ENCODE measurements around the gene ARID5B. TPM values are rescaled to one million over a fixed set of nuclear protein-coding genes. Genes with fewer than 3 reads are reported as not detected.

The ARID5B gene
- total RNA-seq, 1 donor from 2014 or later = 76.8 TPM

GRCh38 chr10:61942604-61943461, 41.3 kb downstream of the ARID5B start:
- ChIA-PET CTCF (interaction anchor here (0.5 to 1.1 kb wide), 4 partner anchors 44 to 95 kb away, joined by 3 to 4 read pairs (median 4); no protein-coding TSS in a partner anchor), POLR2A (interaction anchor here (0.7 to 10.3 kb wide), 19 partner anchors 9 to 166 kb away, joined by 4 to 256 read pairs (median 7); partner anchors contain the start of gene ARID5B)
- peak overlapping the region; percentile 91 for H3K27ac Mint-ChIP-seq
- intact Hi-C loops (cut with micrococcal nuclease) = loop anchor here (1.0 to 5.0 kb wide), 5 partner anchors 40 to 164 kb away; no protein-coding TSS in a partner anchor
- H3K36me3 Mint-ChIP-seq (ENCODE audit: low read depth) = peaks cover 67% of the 10 kb centered on the region
- H3K4me3 Mint-ChIP-seq = peak overlapping the region; percentile 44
- ATAC-seq (ENCODE audit: low read depth) = no peak
- peaks cover 76% of the 10 kb centered on the region for H3K4me1 Mint-ChIP-seq
- no peak for TF ChIP-seq CTCF (IDR thresholded peaks at IDR 0.05)
- DNase-seq = no peak
- no peaks in the 10 kb centered on the region for H3K9me3 Mint-ChIP-seq
- H3K27me3 Mint-ChIP-seq = no peaks in the 10 kb centered on the region

- ATAC-seq (ENCODE audit: low read depth) (peak; percentile 65), DNase-seq (no peak)
- Mint-ChIP-seq H3K4me1 (peaks cover 66% of the 10 kb centered on the region), H3K27ac (peak overlapping the region; percentile 91), H3K36me3 (ENCODE audit: low read depth) (peaks cover 75% of the 10 kb centered on the region), H3K4me3 (peak overlapping the region; percentile 44), H3K9me3 (no peaks in the 10 kb centered on the region), H3K27me3 (no peaks in the 10 kb centered on the region)
- intact Hi-C loops (cut with micrococcal nuclease) = loop anchor here (1.0 to 5.0 kb wide), 6 partner anchors 21 to 163 kb away; no protein-coding TSS in a partner anchor
- TF ChIP-seq CTCF (IDR thresholded peaks at IDR 0.05) = no peak
- CTCF ChIA-PET = interaction anchor here (0.6 to 1.1 kb wide), 4 partner anchors 41 to 94 kb away, joined by 3 to 4 read pairs (median 3); no protein-coding TSS in a partner anchor
- POLR2A ChIA-PET = interaction anchor here (0.7 to 10.3 kb wide), 21 partner anchors 8 to 165 kb away, joined by 4 to 256 read pairs (median 7); partner anchors contain the start of gene ARID5B
These were observed 42.3 kb downstream of the ARID5B start for GRCh38 chr10:61943674-61944378.

GRCh38 chr10:61944410-61945147, 43.1 kb downstream of the ARID5B start:
- Mint-ChIP-seq H3K36me3 (ENCODE audit: low read depth) (peaks cover 76% of the 10 kb centered on the region), H3K27ac (peak overlapping the region; percentile 91), H3K27me3 (no peaks in the 10 kb centered on the region), H3K4me1 (peaks cover 59% of the 10 kb centered on the region), H3K9me3 (no peaks in the 10 kb centered on the region), H3K4me3 (peak overlapping the region; percentile 37)
- DNase-seq (no peak), ATAC-seq (ENCODE audit: low read depth) (no peak)
- no peak for TF ChIP-seq CTCF (IDR thresholded peaks at IDR 0.05)
- POLR2A ChIA-PET = interaction anchor here (0.6 to 10.3 kb wide), 17 partner anchors 11 to 135 kb away, joined by 3 to 256 read pairs (median 7); partner anchors contain the start of gene ARID5B
- intact Hi-C loops (cut with micrococcal nuclease) = loop anchor here (2.0 to 5.0 kb wide), 2 partner anchors 20 to 163 kb away; no protein-coding TSS in a partner anchor
- CTCF ChIA-PET = interaction anchor here (1.0 kb wide), 1 partner anchor 42 kb away, joined by 3 read pairs; no protein-coding TSS in a partner anchor

GRCh38 chr10:61949687-61950086, 48.2 kb downstream of the ARID5B start:
- H3K27ac Mint-ChIP-seq = peak overlapping the region; percentile 50
- POLR2A ChIA-PET = interaction anchor here (0.6 to 1.6 kb wide), 4 partner anchors 9 to 89 kb away, joined by 4 to 7 read pairs (median 4); no protein-coding TSS in a partner anchor
- intact Hi-C loops (cut with micrococcal nuclease) = loop anchor here (1.0 kb wide), 1 partner anchor 9 kb away; no protein-coding TSS in a partner anchor
- H3K4me3 Mint-ChIP-seq = no peak overlapping the region
- DNase-seq (no peak), ATAC-seq (ENCODE audit: low read depth) (no peak)
- H3K4me1 Mint-ChIP-seq = peaks cover 36% of the 10 kb centered on the region
- no peaks in the 10 kb centered on the region for H3K27me3 Mint-ChIP-seq
- TF ChIP-seq CTCF (IDR thresholded peaks at IDR 0.05) = no peak
- CTCF ChIA-PET = interaction anchor here (1.8 kb wide), 1 partner anchor 87 kb away, joined by 4 read pairs; no protein-coding TSS in a partner anchor
- H3K36me3 Mint-ChIP-seq (ENCODE audit: low read depth) = peaks cover 78% of the 10 kb centered on the region
- no peaks in the 10 kb centered on the region for H3K9me3 Mint-ChIP-seq

Data from activated B cell treated with CpG ODN at 0.5 μM for 24 hours (primary cell).